T-helper 2 cell treated with Interferon-gamma antibody and Interleukin-4, amounts not matched to agents 5 μg/mL and 100 μg/mL, for 36 hours (primary cell): Measurements from ENCODE around the gene USP22.
"Not testable (repeated sequence)": the region's sequence is repeated elsewhere in the genome, so short reads cannot be mapped to it uniquely, and the experiment has no call there.

ENCODE experiments used
- DNase-seq: peaks from one replicate; pipeline ENCODE4 v3.0.0; 2021; ENCODE audit warnings: low spot score
- H3K27ac Mint-ChIP-seq: one replicate; pipeline ENCODE4 v1.8.0; 2021; ENCODE audit warnings: mild to moderate bottlenecking, mixed read lengths
- H3K27me3 Mint-ChIP-seq: one replicate; pipeline ENCODE4 v1.8.0; 2021; ENCODE audit warnings: low read depth, mixed read lengths
- H3K36me3 Mint-ChIP-seq: one replicate; pipeline ENCODE4 v1.8.0; 2021; ENCODE audit warnings: low read depth, mixed read lengths
- H3K4me1 Mint-ChIP-seq: one replicate; pipeline ENCODE4 v1.8.0; 2021; ENCODE audit warnings: low read depth, mixed read lengths
- H3K4me3 Mint-ChIP-seq: one replicate; pipeline ENCODE4 v1.8.0; 2022; ENCODE audit warnings: mild to moderate bottlenecking, moderate library complexity, mixed read lengths
- H3K9me3 Mint-ChIP-seq: one replicate; pipeline ENCODE4 v1.8.0; 2021; ENCODE audit warnings: mixed read lengths

The USP22 gene

GRCh38 chr17:20989481-20989880 is 53.3 kb downstream of the USP22 start:
- H3K36me3 Mint-ChIP-seq, result no peaks in the 10 kb centered on the region
- H3K4me1 Mint-ChIP-seq, result peaks cover 7% of the 10 kb centered on the region
- DNase-seq, result no peak
- H3K9me3 Mint-ChIP-seq, result no peaks in the 10 kb centered on the region
- no peaks in the 10 kb centered on the region for H3K27me3 Mint-ChIP-seq
- no peak overlapping the region for H3K4me3 Mint-ChIP-seq
- H3K27ac Mint-ChIP-seq, result no peak overlapping the region

GRCh38 chr17:20988896-20989295 is 53.9 kb downstream of the USP22 start:
- no peak overlapping the region for H3K27ac Mint-ChIP-seq
- H3K4me1 Mint-ChIP-seq, result peaks cover 7% of the 10 kb centered on the region

GRCh38 chr17:20988001-20988636 is 54.7 kb downstream of the USP22 start:
- no peak for DNase-seq
- H3K4me1 Mint-ChIP-seq, result peaks cover 4% of the 10 kb centered on the region
- H3K4me3 Mint-ChIP-seq, result no peak overlapping the region
- H3K9me3 Mint-ChIP-seq, result no peaks in the 10 kb centered on the region
- no peaks in the 10 kb centered on the region for H3K36me3 Mint-ChIP-seq
- no peak overlapping the region for H3K27ac Mint-ChIP-seq
- H3K27me3 Mint-ChIP-seq, result no peaks in the 10 kb centered on the region

More at GRCh38 chr17:20988896-20989295, 53.9 kb downstream of the USP22 start:
- Mint-ChIP-seq H3K36me3 (no peaks in the 10 kb centered on the region), H3K27me3 (no peaks in the 10 kb centered on the region), H3K9me3 (no peaks in the 10 kb centered on the region), H3K4me3 (no peak overlapping the region)
- DNase-seq, result no peak

- Mint-ChIP-seq H3K36me3 (no peaks in the 10 kb centered on the region), H3K27me3 (no peaks in the 10 kb centered on the region), H3K27ac (no peak overlapping the region), H3K9me3 (no peaks in the 10 kb centered on the region), H3K4me3 (no peak overlapping the region), H3K4me1 (no peaks in the 10 kb centered on the region)
- DNase-seq, result no peak
Observed at GRCh38 chr17:20987511-20987910, 55.3 kb downstream of the USP22 start.

- no peaks in the 10 kb centered on the region for H3K36me3 Mint-ChIP-seq
- no peak for DNase-seq
Observed at GRCh38 chr17:20986767-20987510, 55.9 kb downstream of the USP22 start.

GRCh38 chr17:20983359-20983637 is 59.5 kb downstream of the USP22 start:
- Mint-ChIP-seq H3K9me3 (no peaks in the 10 kb centered on the region), H3K27me3 (no peaks in the 10 kb centered on the region), H3K36me3 (no peaks in the 10 kb centered on the region), H3K4me1 (no peaks in the 10 kb centered on the region), H3K4me3 (no peak overlapping the region), H3K27ac (no peak overlapping the region)
- DNase-seq, result no peak

More at GRCh38 chr17:20986767-20987510, 55.9 kb downstream of the USP22 start:
- Mint-ChIP-seq H3K4me3 (no peak overlapping the region), H3K9me3 (no peaks in the 10 kb centered on the region), H3K4me1 (no peaks in the 10 kb centered on the region), H3K27me3 (no peaks in the 10 kb centered on the region), H3K27ac (no peak overlapping the region)

- Mint-ChIP-seq H3K27ac (no peak overlapping the region), H3K4me3 (no peak overlapping the region), H3K36me3 (no peaks in the 10 kb centered on the region), H3K4me1 (no peaks in the 10 kb centered on the region), H3K27me3 (no peaks in the 10 kb centered on the region), H3K9me3 (no peaks in the 10 kb centered on the region)
- no peak for DNase-seq
Observed at GRCh38 chr17:20982589-20983358, 60.0 kb downstream of the USP22 start.

GRCh38 chr17:20981046-20981920 is 61.5 kb downstream of the USP22 start:
- no peak overlapping the region for H3K4me3 Mint-ChIP-seq
- H3K4me1 Mint-ChIP-seq, result no peaks in the 10 kb centered on the region
- no peaks in the 10 kb centered on the region for H3K36me3 Mint-ChIP-seq
- no peak for DNase-seq
- H3K9me3 Mint-ChIP-seq, result no peaks in the 10 kb centered on the region
- H3K27ac Mint-ChIP-seq, result no peak overlapping the region
- peaks cover 4% of the 10 kb centered on the region for H3K27me3 Mint-ChIP-seq

- Mint-ChIP-seq H3K4me1 (no peaks in the 10 kb centered on the region), H3K9me3 (no peaks in the 10 kb centered on the region), H3K27me3 (peaks cover 14% of the 10 kb centered on the region), H3K4me3 (no peak overlapping the region), H3K36me3 (no peaks in the 10 kb centered on the region), H3K27ac (no peak overlapping the region)
- no peak for DNase-seq
Observed at GRCh38 chr17:20979792-20980083, 63.1 kb downstream of the USP22 start.

GRCh38 chr17:20979007-20979791 is 63.6 kb downstream of the USP22 start:
- not testable (repeated sequence) for H3K4me1 Mint-ChIP-seq, DNase-seq, H3K4me3 Mint-ChIP-seq, H3K9me3 Mint-ChIP-seq, H3K36me3 Mint-ChIP-seq, H3K27ac Mint-ChIP-seq
- H3K27me3 Mint-ChIP-seq, result peaks cover 15% of the 10 kb centered on the region

GRCh38 chr17:20977609-20978253 is 65.1 kb downstream of the USP22 start:
- DNase-seq, H3K4me3 Mint-ChIP-seq, H3K4me1 Mint-ChIP-seq, H3K36me3 Mint-ChIP-seq, H3K27ac Mint-ChIP-seq, H3K9me3 Mint-ChIP-seq: not testable (repeated sequence)
- peaks cover 16% of the 10 kb centered on the region for H3K27me3 Mint-ChIP-seq

- no peak overlapping the region for H3K27ac Mint-ChIP-seq
- peaks cover 16% of the 10 kb centered on the region for H3K27me3 Mint-ChIP-seq
- DNase-seq, result no peak
- no peaks in the 10 kb centered on the region for H3K9me3 Mint-ChIP-seq
- H3K4me1 Mint-ChIP-seq, result no peaks in the 10 kb centered on the region
- no peaks in the 10 kb centered on the region for H3K36me3 Mint-ChIP-seq
- H3K4me3 Mint-ChIP-seq, result no peak overlapping the region
Observed at GRCh38 chr17:20975566-20975965, 67.2 kb downstream of the USP22 start.

- H3K27ac Mint-ChIP-seq, result no peak overlapping the region
- no peaks in the 10 kb centered on the region for H3K36me3 Mint-ChIP-seq
- H3K4me1 Mint-ChIP-seq, result no peaks in the 10 kb centered on the region
- DNase-seq, result no peak
- no peaks in the 10 kb centered on the region for H3K9me3 Mint-ChIP-seq
- H3K27me3 Mint-ChIP-seq, result peaks cover 11% of the 10 kb centered on the region
- no peak overlapping the region for H3K4me3 Mint-ChIP-seq
Observed at GRCh38 chr17:20970329-20970728, 72.5 kb downstream of the USP22 start.
